ENCODE results near the gene KRTAP10-1. TPM values are rescaled to one million over a fixed set of nuclear protein-coding genes. Genes with fewer than 3 reads are reported as not detected.

The KRTAP10-1 gene
- polyA plus RNA-seq, 1 donor (not counting 4 experiments of a cell fraction or from before 2014, with no cell fraction given), result not detected

DNA sequence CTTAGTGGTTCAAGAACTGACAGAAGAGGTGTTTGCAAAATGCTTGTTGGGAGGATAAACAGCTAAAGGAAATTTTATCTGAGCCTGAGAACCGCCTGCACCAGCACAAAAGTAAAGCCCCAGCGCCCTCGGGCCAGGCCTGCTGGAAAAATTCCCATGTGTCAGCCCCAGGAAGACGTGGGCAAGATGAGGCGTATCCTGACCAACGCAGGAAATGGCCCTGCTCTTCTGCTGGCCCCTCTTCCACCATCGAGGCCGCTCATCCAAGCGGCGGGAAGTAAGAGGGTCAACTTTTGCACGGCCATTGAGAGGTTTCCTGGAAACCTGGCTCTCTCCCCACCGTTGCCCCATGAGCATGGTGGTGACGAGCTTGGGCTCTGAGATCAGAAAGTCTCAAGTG lies 45.0 kb downstream of the KRTAP10-1 start:
- no peak for FAIRE-seq
- H3K4me1 ChIP-seq (ENCODE audit: control insufficient read depth, extremely low read depth, insufficient read depth, low read length), result no peaks in the 10 kb centered on the region
- H3K27me3 ChIP-seq (ENCODE audit: control insufficient read depth, extremely low read depth, insufficient read depth, low read length), result peaks cover 8% of the 10 kb centered on the region
- TF ChIP-seq, protein P1, sequence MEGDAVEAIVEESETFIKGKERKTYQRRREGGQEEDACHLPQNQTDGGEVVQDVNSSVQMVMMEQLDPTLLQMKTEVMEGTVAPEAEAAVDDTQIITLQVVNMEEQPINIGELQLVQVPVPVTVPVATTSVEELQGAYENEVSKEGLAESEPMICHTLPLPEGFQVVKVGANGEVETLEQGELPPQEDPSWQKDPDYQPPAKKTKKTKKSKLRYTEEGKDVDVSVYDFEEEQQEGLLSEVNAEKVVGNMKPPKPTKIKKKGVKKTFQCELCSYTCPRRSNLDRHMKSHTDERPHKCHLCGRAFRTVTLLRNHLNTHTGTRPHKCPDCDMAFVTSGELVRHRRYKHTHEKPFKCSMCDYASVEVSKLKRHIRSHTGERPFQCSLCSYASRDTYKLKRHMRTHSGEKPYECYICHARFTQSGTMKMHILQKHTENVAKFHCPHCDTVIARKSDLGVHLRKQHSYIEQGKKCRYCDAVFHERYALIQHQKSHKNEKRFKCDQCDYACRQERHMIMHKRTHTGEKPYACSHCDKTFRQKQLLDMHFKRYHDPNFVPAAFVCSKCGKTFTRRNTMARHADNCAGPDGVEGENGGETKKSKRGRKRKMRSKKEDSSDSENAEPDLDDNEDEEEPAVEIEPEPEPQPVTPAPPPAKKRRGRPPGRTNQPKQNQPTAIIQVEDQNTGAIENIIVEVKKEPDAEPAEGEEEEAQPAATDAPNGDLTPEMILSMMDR (optimal IDR thresholded peaks at IDR 0.05 in 1 of 3, IDR thresholded peaks at IDR 0.05 in 1 of 3, conservative IDR thresholded peaks at IDR 0.05 in 1 of 3; ENCODE audit: extremely low read depth in 1 of 3, insufficient read depth in 2 of 3, low read length in 3 of 3), result no peak
- TF ChIP-seq EZH2 (IDR thresholded peaks at IDR 0.05; ENCODE audit: low read length), result no peak
- no peaks in the 10 kb centered on the region for H3K36me3 ChIP-seq (ENCODE audit: control insufficient read depth in 2 of 2, extremely low read depth in 1 of 2, insufficient read depth in 2 of 2, low read length in 2 of 2)
- no peak for DNase-seq (ENCODE audit: low read depth, low spot score)
- dilution Hi-C loops (cut with MboI; ENCODE audit: extremely low pct_ligation_motif_present, low sequenced_read_pairs), result loop anchor here (25.0 kb wide), 1 partner anchor 242 kb away; no protein-coding TSS in a partner anchor
- H4K20me1 ChIP-seq (ENCODE audit: control insufficient read depth, extremely low read depth, insufficient read depth, low read length), result no peaks in the 10 kb centered on the region
- H3K27ac ChIP-seq (ENCODE audit: control insufficient read depth, insufficient read depth, low read length), result no peak overlapping the region
- no peak overlapping the region for H3K4me2 ChIP-seq (ENCODE audit: control insufficient read depth, extremely low read depth, insufficient read depth, low read depth, low read length)
- H3K9me1 ChIP-seq (ENCODE audit: control insufficient read depth, extremely low read depth, insufficient read depth, low read length), result no peaks in the 10 kb centered on the region
- no peak overlapping the region for H3K4me3 ChIP-seq (ENCODE audit: control insufficient read depth in 2 of 3, extremely low read depth in 1 of 3, insufficient read depth in 2 of 3, low read depth in 1 of 3, low read length in 3 of 3)
- H3K9ac ChIP-seq (ENCODE audit: control insufficient read depth, extremely low read depth, insufficient read depth, low read length), result no peak overlapping the region
- H2AFZ ChIP-seq (ENCODE audit: control insufficient read depth, low read length), result no peak overlapping the region
- H3K9me3 ChIP-seq (ENCODE audit: control insufficient read depth, low read depth, low read length), result peaks cover 17% of the 10 kb centered on the region
- H3K79me2 ChIP-seq (ENCODE audit: control insufficient read depth, insufficient read depth, low read length), result no peaks in the 10 kb centered on the region

DNA sequence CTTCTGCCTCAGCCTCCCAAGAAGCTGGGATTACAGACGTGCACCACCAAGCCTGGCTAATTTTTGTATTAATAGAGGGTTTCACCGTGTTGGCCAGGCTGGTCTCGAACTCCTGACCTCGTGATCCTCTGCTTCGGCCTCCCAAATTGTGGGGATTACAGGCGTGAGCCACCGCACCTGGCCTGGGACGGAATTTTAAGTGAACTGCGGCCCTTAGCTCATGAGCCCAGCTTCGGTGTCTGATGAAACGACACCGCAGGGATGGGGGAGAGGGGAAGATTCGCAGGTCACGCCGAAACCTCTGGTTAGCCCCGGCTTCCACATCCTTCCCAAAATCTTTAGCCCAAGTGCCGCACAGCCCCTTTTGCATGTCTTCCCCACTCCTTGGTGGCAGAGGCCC lies 45.6 kb downstream of the KRTAP10-1 start:
- H3K9me3 ChIP-seq (ENCODE audit: control insufficient read depth, low read depth, low read length), result peaks cover 17% of the 10 kb centered on the region
- H3K27me3 ChIP-seq (ENCODE audit: control insufficient read depth, extremely low read depth, insufficient read depth, low read length), result peaks cover 8% of the 10 kb centered on the region
- dilution Hi-C loops (cut with MboI; ENCODE audit: extremely low pct_ligation_motif_present, low sequenced_read_pairs), result loop anchor here (25.0 kb wide), 1 partner anchor 243 kb away; no protein-coding TSS in a partner anchor

More for the DNA sequence above, 45.6 kb downstream of the KRTAP10-1 start:
- no peak overlapping the region for H3K9ac ChIP-seq (ENCODE audit: control insufficient read depth, extremely low read depth, insufficient read depth, low read length)
- FAIRE-seq (no peak), DNase-seq (ENCODE audit: low read depth, low spot score) (no peak)
- H3K36me3 ChIP-seq (ENCODE audit: control insufficient read depth in 2 of 2, extremely low read depth in 1 of 2, insufficient read depth in 2 of 2, low read length in 2 of 2), result no peaks in the 10 kb centered on the region
- TF ChIP-seq, protein P1 (optimal IDR thresholded peaks at IDR 0.05 in 1 of 3, IDR thresholded peaks at IDR 0.05 in 1 of 3, conservative IDR thresholded peaks at IDR 0.05 in 1 of 3; ENCODE audit: extremely low read depth in 1 of 3, insufficient read depth in 2 of 3, low read length in 3 of 3), result no peak
- no peak for TF ChIP-seq EZH2 (IDR thresholded peaks at IDR 0.05; ENCODE audit: low read length)
- no peaks in the 10 kb centered on the region for H3K79me2 ChIP-seq (ENCODE audit: control insufficient read depth, insufficient read depth, low read length)
- H3K4me3 ChIP-seq (ENCODE audit: control insufficient read depth in 2 of 3, extremely low read depth in 1 of 3, insufficient read depth in 2 of 3, low read depth in 1 of 3, low read length in 3 of 3), result no peak overlapping the region
- H2AFZ ChIP-seq (ENCODE audit: control insufficient read depth, low read length), result no peak overlapping the region
- no peak overlapping the region for H3K27ac ChIP-seq (ENCODE audit: control insufficient read depth, insufficient read depth, low read length)
- no peaks in the 10 kb centered on the region for H3K9me1 ChIP-seq (ENCODE audit: control insufficient read depth, extremely low read depth, insufficient read depth, low read length)
- no peak overlapping the region for H3K4me2 ChIP-seq (ENCODE audit: control insufficient read depth, extremely low read depth, insufficient read depth, low read depth, low read length)
- no peaks in the 10 kb centered on the region for H3K4me1 ChIP-seq (ENCODE audit: control insufficient read depth, extremely low read depth, insufficient read depth, low read length)
- H4K20me1 ChIP-seq (ENCODE audit: control insufficient read depth, extremely low read depth, insufficient read depth, low read length), result no peaks in the 10 kb centered on the region
